GM19238 (cell line): ENCODE data around the gene ZNF709.
"Not testable (repeated sequence)": the region's sequence is repeated elsewhere in the genome, so short reads cannot be mapped to it uniquely, and the experiment has no call there.

Source experiments
- DNase-seq: peaks from one replicate; pipeline ENCODE4 v3.0.0; 2011; ENCODE audit warnings: low spot score; ENCODE audit not compliant: insufficient read length

The ZNF709 gene

DNA sequence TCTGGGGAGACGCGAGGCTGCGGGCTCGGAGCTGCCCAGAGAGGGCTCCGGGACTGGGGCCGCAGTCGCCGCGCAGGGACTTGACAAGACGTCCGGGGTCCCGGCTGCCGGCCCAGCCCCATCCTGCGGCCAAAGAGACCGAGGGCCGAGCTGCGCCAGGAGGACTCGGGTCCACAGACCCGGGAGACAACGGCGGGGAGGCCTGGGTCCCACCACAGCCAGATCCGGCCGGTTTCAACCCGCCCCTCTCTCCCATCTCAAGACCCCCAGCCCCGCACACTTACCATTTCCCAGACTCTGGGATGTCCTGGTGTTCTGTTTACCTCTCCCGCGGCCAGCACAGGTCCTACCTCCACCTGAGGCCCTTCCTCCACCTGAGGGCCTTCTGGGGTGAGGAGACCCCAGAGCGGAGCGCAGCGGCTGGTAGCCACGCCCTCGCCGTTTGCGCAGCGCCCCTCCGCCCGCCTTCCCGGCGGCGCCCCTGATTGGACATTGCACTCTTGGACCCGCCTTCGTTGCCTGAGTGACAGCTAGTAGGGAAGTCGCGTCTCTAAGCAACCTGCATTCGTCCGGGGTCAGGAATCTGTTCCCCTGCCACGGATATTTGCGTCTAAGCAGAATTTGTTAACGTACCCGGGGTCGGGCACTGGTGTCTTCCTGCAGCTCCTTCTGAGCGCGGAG, at the start of gene ZNF709:
Gene ZNF709, minus strand, starts transcription at position 446 of the 681 bp plus-strand sequence. Its CDS starts 159 bp downstream, at position 287.
- DNase-seq = peak; percentile 79

DNA sequence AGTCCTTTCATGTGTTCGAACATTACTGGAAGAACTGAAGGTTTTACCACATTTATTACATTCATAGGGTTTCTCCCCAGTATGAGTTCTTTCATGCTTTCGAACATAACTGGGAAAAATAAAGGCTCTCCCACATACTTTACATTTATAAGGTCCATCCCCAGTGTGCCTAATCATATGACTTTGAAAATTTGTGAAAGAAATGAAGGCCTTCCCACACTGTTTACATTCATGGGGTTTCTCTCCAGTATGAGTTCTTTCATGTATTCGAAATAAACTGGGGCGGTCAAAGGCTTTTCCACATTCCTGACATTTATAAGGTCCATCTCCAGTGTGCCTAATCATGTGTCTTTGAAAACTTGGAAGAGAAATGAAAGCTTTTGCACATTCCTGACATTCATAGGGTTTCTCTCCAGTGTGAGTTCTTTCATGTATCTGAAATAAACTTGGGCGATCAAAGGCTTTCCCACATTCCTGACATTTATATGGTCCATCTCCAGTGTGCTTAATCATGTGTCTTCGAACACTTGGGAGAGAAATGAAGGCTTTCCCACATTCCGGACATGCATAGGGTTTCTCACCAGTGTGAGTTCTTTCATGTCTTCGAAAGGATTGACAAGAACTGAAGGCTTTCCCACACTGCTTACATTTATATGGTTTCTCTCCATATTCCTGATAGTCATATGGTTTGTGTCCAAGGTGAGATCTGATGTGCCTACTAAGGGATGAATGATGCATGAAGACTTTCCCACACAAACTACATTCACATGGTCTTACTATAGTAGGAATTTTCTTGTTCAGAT, 42.6 kb upstream of the ZNF709 start:
- no peak for DNase-seq

DNA sequence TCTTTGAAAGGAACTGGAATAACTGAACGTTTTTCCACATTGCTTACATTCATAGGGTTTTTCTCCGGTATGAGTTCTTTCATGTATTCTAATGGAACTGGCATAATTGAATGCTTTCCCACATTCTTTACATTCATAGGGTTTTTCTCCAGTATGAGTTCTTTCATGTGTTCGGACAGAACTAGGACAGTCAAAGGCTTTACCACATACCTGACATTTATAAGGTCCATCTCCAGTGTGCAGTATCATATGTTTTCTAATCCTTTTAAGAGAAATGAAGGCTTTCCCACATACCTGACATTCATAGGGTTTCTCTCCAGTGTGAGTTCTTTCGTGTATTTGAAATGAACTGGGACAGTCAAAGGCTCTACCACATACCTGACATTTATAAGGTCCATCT, 41.9 kb upstream of the ZNF709 start:
- no peak for DNase-seq

DNA sequence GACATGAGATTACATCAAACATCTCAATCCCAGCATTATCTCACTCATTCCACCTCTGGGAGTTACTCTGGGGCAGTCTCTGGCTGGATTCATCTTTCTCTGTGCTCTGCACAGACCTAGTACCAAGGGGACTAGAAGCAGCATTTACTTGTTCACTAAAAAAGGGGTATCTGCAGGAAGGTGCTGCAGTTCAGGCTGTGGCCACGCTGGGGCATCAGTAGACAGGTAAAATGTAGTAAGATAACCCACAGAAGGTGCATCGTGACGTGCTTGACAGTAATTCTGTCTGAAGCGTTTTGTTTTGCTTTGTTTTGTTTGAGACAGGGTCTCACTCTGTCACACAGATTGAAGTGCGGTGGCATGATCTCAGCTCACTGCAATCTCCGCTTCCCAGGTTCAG, 37.4 kb upstream of the ZNF709 start:
- DNase-seq = no peak

DNA sequence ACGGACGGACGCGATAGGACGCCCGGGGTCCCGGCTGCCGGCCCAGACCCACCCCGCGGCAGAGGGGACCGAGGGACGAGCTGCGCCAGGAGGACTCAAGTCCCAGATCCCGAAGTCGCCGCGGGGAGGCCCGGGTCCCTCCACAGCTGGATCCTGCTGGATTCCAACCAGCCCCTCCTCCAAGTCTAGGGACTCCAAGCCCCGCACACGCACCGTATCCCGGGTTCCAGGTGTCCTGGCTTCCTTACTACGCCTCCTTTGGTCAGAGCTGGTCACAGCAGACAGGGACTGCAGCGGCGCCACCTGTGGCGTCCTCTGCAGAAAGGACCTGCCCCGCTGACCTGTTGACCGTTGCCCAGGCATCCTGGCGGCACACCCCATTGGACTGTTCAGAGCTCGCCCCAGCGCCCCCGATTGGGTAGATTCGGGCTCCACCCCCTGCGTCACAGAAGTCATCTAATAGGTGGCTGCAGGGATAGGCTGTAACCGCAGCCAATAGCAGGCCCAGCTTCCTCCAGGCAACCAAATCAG, 29.0 kb upstream of the ZNF709 start:
- DNase-seq = no peak

DNA sequence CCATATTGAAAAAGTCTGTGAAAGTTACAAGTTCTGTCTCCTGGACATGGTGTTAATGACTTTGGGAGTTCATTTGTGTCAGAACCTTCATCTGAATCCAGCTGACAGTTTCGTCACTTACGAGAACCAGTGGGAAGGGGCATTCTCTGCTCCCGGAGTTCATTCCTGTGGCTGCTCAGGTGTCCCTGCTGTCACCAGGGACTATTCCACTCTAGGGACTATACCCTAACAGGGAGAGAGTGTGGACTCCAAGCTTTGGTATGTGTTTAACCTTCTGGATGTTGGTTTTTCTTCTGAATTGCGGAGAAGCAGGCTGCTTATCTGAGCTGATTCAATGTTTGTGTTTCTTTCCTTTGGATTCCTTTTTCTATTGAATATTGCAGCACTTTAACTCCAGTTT, 12.4 kb upstream of the ZNF709 start:
- DNase-seq = no peak

DNA sequence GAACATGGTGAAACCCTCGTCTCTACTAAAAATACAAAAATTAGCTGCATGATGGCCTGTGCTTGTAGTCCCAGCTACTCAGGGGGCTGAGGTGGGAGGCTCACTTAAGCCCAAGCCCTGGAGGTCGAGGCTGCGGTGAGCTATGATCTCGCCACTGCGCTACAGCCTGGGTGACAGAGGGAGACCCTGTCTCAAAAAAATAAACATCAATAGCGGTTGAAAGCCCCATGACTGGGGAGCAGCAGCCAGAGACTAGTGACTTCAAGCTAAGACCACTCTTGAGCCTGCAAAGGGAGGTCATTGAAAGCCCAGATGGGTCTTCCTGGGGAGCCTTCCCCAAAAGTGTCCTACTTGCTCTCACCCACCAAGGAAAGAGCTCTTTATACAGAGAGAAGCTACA, 11.9 kb upstream of the ZNF709 start:
- no peak for DNase-seq

DNA sequence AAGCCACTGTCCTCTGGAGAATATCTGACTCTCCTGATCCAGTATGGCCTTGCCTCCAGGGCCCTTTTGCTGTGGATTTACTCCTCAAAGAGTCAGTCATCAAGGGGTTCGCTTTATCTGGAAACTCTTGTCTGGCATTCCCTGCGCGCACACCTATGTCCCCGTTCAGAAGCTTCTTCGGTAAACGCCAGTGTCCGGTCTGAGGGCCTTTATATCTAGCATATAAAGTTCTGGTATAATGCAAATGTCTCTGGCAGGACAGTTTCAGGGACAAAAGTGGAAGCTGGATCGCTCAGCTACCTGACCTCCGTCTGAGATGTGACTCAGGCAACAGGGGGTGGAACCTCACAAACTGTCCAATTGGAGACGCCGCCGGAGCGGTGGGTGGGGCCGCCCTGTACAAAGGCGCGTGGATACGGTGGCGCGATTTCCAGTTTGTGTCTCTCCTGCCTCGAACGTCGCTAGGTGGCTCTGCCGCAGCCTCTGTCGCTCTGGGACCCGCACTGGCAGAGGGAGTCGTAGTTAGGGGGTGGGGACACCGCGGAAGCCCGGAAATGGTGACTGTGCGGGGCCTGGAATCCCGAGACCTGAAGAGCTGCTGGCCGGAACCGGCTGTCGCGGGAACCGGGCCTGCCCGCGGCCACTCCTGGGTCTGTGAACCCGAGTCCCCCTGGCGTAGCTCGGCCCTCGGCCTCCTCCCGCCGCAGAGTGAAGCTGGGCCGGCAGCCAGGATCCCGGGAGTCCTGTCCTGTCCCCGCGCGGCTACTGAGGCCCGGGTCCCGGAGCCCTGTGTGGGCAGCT, 10.6 kb upstream of the ZNF709 start:
- DNase-seq = peak; percentile 71

DNA sequence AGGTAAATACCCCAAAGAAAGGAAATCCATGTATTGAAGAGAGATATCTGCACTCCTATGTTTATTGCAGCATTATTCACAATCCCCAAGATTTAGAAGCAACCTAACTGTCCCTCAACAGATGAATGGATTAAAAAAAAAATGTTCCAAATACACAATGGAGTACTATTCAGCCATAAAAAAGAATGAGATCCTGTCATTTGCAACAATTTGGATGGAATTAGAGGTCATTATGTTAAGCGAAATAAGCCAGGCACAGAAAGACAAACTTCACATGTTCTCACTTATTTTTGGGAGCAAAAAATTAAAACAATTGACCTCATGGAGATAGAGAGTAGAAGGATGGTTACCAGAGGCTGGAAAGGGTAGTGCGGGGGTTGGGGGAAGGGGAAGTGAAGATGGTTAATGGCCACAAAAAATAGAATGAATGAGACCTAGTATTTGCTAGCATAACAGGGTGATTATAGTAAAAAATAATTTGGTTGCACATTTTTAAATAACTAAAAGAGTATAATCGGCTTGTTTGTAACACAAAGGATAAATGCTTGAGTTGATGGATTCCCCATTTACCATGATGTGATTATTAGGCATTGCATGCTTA, 9.7 kb upstream of the ZNF709 start:
- no peak for DNase-seq

DNA sequence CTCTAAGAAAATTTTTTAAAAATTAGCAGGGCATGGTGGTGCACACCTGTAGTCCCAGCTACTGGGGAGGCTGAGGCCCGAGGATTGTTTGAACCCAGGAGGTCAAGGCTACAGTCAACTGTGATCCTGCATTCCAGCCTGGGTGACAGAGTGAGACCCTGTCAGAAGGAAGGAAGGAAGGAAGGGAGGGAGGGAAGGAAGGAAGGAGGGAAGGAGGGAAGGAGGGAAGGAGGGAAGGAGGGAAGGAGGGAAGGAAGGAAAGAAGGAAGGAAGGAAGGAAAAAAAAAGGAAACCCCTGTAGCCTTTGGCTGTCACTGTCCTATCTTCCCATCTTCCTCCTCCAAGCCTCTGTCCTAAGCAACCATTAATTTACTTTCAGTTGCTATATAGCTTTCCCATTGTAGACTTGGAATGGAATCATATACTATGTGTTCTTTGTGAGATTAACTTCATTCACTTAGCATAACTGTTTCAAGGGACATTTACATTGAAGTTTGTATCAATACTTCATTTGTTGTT, 1.7 kb upstream of the ZNF709 start:
- not testable (repeated sequence) for DNase-seq

DNA sequence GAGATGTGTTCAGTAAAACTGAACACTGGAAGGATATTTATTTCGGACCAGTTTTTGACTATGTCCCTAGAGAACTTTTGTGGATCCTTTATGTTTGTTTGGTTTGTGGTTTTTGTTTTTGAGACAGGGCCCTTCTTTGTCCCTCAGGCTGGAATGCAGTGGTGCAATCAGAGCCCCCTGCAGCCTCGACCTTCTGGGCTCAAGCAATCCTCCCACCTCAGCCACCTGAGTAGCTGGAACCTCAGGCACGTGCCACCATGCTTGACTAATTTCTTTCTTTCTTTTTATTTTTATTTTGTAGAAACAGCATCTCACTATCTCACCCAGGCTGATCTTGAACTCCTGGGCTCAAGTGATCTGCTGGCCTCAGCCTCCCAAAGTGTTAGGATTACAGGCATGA, 955 bp upstream of the ZNF709 start:
- DNase-seq = no peak

DNA sequence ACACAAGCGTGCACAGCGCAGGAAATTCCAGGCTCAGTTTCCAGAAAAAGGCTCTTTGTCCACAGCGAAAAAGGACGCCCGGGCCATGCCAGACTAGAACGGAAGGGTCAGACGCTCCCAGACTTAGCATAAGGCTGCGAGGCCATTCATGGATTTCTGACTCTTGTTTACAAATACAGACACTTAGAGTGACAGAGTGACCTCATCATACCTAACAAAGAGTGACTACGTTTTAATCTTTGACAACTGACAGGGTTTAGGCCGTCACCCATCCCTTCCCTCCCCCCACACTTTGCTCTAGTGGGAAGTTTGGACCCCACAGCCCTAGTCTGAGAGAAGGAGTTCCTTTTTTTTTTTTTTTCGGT, 418 bp upstream of the ZNF709 start:
- DNase-seq = no peak

DNA sequence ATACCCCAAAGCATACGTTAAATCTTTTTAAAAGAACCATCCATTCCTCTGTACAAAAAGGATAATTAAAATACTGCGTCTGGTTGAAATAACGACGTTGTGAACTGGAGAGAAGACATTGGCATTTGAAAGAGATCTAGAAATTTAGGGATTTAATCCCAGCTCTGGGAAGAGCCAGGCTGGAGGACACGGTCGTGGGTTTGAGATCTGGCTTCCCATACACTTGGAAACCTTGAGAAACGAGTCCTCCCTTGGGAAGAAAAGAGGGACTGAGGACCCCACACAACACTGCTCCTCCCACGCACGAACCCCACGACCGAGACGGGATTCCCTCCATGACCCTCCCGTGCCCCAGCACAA, 625 bp downstream of the ZNF709 start:
- DNase-seq = no peak

DNA sequence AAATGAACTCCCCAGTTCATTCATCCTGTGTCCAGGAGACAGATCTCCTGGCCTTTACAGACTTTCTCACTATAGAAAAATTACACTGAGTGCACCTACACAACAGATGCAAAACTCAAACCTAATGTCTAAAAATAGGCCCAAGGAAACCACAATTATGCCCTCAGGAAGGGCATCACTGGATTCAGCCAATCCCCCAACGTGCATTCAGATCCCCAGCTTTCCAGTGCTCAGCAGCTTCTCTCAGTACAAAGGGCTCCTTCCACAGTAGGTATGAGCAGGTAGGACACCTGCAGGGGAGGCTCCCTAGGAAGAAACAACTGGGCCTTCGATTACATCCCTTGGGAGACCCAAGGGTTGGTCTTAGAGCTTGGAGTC, 2.1 kb downstream of the ZNF709 start:
- DNase-seq = no peak

DNA sequence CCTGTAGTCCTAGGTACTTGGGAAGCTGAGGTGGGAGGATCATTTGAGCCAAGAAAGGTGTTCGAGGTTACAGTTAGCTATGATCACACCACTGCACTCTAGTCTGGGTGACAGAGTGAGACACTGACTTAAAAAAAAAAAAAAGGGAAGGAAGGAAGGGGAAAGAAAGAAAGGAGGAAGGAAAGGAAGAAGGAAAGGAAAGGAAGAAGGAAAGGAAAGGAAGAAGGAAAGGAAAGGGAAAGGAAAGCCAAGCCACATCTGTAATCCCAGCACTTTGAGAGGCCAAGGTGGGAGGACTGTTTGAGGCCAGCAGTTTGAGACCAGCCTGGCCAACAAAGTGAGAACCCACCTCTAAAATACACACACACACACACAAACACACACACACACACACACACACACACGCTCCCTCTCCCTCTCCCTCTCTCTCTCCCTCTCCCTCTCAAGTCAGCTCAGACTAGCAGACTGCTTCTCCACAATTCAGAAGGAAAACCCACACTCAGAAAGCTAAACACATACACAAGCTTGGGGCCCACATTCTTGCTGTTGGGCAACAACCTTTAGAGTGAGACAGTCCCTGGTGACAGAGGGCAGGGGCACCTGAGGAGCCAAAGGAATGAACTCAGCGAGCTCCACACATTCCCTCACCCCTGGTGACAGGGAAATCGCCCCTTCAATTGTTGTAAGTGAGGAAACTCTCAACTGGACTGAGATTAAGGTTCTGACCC, 2.7 kb downstream of the ZNF709 start:
- DNase-seq = no peak

DNA sequence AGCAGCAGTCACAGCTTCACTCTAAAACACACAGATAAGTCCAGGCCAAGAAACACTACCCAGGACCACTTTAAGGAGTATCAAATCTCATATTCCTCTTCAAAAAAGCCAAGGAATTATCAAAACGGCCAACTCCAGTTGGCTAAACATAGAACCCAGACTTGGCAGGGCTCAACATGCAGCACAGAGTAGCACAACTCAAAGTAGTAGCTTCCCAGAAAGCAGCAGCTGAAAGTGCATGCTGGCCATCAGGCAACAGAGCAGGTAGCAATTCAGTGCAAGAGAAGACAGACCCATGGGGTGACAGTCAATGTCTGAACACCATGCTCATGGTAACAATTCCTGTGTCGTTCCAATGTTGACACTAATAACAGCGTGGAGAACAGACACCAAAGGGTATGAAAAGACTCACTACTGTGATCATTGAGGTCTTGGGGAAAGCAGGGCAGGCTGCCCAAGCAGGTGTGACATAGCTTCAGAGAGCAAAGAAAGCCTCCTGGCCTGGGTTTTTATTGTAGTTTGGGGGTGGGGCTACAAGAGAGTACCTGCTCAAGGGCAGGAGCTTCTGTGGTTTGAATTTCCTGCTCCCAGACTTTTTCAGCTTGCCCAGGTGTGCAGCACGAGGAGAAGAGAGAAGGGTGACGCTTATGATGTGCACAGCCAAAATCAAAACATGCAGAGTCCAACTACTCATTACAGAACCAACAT, 6.2 kb downstream of the ZNF709 start:
- no peak for DNase-seq

DNA sequence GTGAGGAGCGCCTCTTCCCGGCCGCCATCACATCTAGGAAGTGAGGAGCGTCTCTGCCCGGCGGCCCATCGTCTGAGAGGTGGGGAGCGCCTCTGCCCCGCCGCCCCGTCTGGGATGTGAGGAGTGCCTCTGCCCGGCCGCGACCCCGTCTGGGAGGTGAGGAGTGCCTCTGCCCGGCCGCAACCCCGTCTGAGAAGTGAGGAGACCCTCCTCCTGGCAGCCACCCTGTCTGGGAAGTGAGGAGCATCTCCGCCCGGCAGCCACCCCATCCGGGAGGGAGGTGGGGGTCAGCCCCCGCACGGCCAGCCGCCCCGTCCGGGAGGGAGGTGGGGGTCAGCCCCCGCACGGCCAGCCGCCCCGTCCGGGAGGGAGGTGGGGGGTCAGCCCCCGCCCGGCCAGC, 17.0 kb downstream of the ZNF709 start:
- not testable (repeated sequence) for DNase-seq

DNA sequence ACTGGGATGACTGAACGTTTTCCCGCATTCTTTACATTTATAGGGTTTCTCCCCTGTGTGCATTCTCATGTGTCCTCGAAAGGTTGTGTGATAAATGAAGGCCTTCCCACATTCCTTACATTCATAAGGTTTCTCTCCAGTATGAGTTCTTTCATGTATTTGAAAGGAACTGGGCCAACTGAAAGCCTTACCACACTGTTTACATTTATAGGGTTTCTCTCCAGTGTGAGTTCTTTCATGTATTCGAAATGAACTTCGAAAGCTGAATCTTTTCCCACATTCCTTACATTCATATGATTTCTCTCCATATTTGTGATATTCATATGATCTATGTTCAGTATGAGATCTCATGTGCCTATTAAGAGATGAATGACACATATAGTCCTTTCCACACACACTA, 19.4 kb downstream of the ZNF709 start:
- DNase-seq = no peak

DNA sequence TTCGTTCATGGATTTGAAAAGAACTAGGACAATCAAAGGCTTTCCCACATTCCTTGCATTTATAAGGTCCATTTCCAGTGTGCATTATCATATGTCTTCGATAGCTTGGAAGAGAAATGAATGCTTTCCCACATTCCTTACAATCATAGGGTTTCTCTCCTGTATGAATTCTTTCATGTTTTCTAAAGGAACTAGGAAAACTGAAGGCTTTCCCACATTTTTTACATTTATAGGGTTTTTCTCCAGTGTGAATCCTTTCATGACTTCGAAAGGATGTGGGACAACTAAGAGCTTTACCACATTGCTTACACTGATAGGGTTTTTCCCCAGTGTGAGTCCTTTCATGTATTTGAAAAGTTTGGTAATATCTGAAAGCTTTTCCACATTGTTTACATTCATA, 19.8 kb downstream of the ZNF709 start:
- DNase-seq = no peak

DNA sequence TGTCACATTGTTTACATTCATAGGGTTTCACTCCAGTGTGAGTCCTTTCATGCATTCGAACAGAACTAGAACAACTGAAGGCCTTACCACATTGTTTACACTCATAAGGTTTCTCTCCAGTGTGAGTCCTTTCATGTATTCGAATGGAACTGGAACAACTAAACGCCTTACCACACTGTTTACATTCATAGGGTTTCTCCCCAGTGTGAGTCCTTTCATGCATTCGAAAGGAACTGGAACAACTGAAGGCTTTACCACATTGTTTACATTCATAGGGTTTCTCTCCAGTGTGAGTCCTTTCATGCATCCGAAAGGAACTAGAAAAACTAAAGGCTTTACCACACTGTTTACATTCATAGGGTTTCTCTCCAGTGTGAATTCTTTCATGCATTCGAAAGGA, 20.5 kb downstream of the ZNF709 start:
- DNase-seq = not testable (repeated sequence)
